OCI-LY7 (cell line): Measurements from ENCODE around the gene CHN2. TPM values are rescaled to one million over a fixed set of nuclear protein-coding genes. Genes with fewer than 3 reads are reported as not detected.

Source experiments
- BruUV-seq: library from RNA; stranded (reverse); fragments of 400-500 nt; replicated peaks from 2 replicates; lab custom pipeline; 2021; lab: Mats Ljungman, UMichigan
- CTCF ChIA-PET: fragments of 300-600 bp; sonication (Branson Sonifier 250); formaldehyde crosslinking; loops from one replicate; lab custom pipeline; 2022; ENCODE audit warnings: antibody characterized with exemption; ENCODE audit not compliant: unreplicated experiment; lab: Charles Lee
- POLR2A ChIA-PET: fragments of 300-600 bp; sonication (Branson Sonifier 250); formaldehyde crosslinking; loops from one replicate; lab custom pipeline; 2022; ENCODE audit warnings: antibody characterized with exemption; lab: Charles Lee
- DNase-seq: peaks from one replicate; pipeline ENCODE4 v3.0.0-alpha.2; 2015; ENCODE audit warnings: low spot score
- H2AFZ ChIP-seq: fragments of 200-600 bp; sonication (generic), shearing (Covaris generic); 2 replicates; pipeline ENCODE4 v1.6.1; 2014; ENCODE audit warnings: mild to moderate bottlenecking, antibody characterized with exemption, low read length, moderate library complexity
- H3K27ac ChIP-seq: fragments of 200-600 bp; sonication (generic); 2 replicates; pipeline ENCODE4 v1.5.1; 2014; ENCODE audit warnings: mixed run types, low read depth, mild to moderate bottlenecking, moderate library complexity, low read length, inconsistent platforms; ENCODE audit not compliant: poor library complexity, severe bottlenecking
- H3K36me3 ChIP-seq: fragments of 200-600 bp; sonication (generic); 2 replicates; pipeline ENCODE4 v1.6.1; 2014; ENCODE audit warnings: mild to moderate bottlenecking, antibody characterized with exemption, low read length, moderate library complexity, mixed read lengths; ENCODE audit not compliant: insufficient read depth
- H3K4me1 ChIP-seq: fragments of 200-600 bp; sonication (generic); 2 replicates; pipeline ENCODE4 v1.5.1; 2014; ENCODE audit warnings: mild to moderate bottlenecking, low read length; ENCODE audit not compliant: insufficient read depth, poor library complexity, severe bottlenecking
- H3K4me2 ChIP-seq: fragments of 200-600 bp; sonication (generic); 2 replicates; pipeline ENCODE4 v1.6.1; 2014; ENCODE audit warnings: mild to moderate bottlenecking, low read length
- H3K4me3 ChIP-seq: fragments of 200-600 bp; sonication (generic); 2 replicates; pipeline ENCODE4 v1.5.1; 2014; ENCODE audit warnings: mild to moderate bottlenecking, low read depth, low read length; ENCODE audit not compliant: poor library complexity, severe bottlenecking
- H3K79me2 ChIP-seq: fragments of 200-600 bp; sonication (generic); 2 replicates; pipeline ENCODE4 v1.6.1; 2016; ENCODE audit warnings: low read depth, mild to moderate bottlenecking, low read length, moderate library complexity, mixed read lengths; ENCODE audit not compliant: insufficient read depth
- H3K9me2 ChIP-seq: fragments of 200-600 bp; sonication (generic); 2 replicates; pipeline ENCODE4 v1.6.1; 2016; ENCODE audit warnings: mild to moderate bottlenecking, low read length, mixed read lengths; ENCODE audit not compliant: insufficient read depth
- H3K9me3 ChIP-seq: fragments of 200-600 bp; sonication (generic); 2 replicates; pipeline ENCODE4 v1.6.1; 2014; ENCODE audit warnings: mild to moderate bottlenecking, mixed run types, low read length, mixed read lengths
- H4K20me1 ChIP-seq: fragments of 200-600 bp; sonication (generic); 2 replicates; pipeline ENCODE4 v1.6.1; 2014; ENCODE audit warnings: mild to moderate bottlenecking, antibody characterized with exemption, low read length, moderate library complexity, mixed read lengths; ENCODE audit not compliant: insufficient read depth
- EZH2phosphoT487 ChIP-seq: fragments of 200-600 bp; sonication (generic); IDR thresholded peaks from 2 replicates; pipeline ENCODE4 v1.6.1; 2018; ENCODE audit warnings: low read depth, borderline replicate concordance, mild to moderate bottlenecking, mixed run types, antibody characterized with exemption, low read length, moderate library complexity, mixed read lengths
- intact Hi-C: fragments of 100-400 bp; cut with micrococcal nuclease; formaldehyde crosslinking; loops from one replicate; pipeline ENCODE4 v1.10.0; 2022; ENCODE audit not compliant: unreplicated experiment
- total RNA-seq, 2 experiments: library from RNA; depleted of rRNA in 1 of 2; stranded (reverse); fragments of >200 nt in 1 of 2; shearing (Covaris generic) in 1 of 2; gene quantifications; 2 replicates each; pipeline ENCODE4 v1.2.3, GENCODE V29; 2014 to 2022
- TF ChIP-seq, protein P1 (sequence below): fragments of 200-600 bp; sonication (generic); conservative IDR thresholded peaks from 2 replicates; pipeline ENCODE4 v1.5.1; 2014; ENCODE audit warnings: mild to moderate bottlenecking, antibody characterized with exemption, low read length, moderate library complexity, mixed read lengths

Gene CHN2
- total RNA-seq, 2 experiments from 2014 or later: not detected

DNA sequence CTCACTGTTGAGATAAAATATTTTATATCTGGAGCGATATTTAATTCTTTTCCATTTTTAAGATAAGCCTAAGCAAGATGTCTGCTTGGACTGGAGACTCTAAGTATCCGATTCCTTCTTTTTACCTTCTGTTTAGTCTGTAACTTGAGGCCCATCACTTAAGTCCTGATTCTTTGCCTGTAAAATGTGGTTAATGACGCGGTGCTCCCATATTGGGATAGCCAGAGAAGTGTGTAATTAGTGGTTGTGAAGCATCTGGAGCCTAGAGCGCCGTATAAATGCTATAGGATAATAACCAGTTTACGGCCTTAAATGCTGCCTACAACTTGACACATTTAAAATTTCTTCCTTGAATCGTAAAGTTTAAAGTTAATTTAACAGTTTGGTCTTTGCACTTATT is 132.9 kb downstream of the CHN2 start:
- intact Hi-C loops: no loop called here
- H3K4me3 ChIP-seq: no peak overlapping the region
- no peak for DNase-seq
- H4K20me1 ChIP-seq: no peaks in the 10 kb centered on the region
- H3K9me3 ChIP-seq: no peaks in the 10 kb centered on the region
- H3K4me1 ChIP-seq: no peaks in the 10 kb centered on the region
- H3K4me2 ChIP-seq: no peak overlapping the region
- H3K9me2 ChIP-seq: no peaks in the 10 kb centered on the region
- no peak overlapping the region for H3K27ac ChIP-seq
- H3K79me2 ChIP-seq: no peaks in the 10 kb centered on the region
- H2AFZ ChIP-seq: no peak overlapping the region
- ChIA-PET CTCF (no interaction called here), POLR2A (no interaction called here)
- H3K36me3 ChIP-seq: no peaks in the 10 kb centered on the region
- no TSS peak for BruUV-seq
- TF ChIP-seq, protein P1, sequence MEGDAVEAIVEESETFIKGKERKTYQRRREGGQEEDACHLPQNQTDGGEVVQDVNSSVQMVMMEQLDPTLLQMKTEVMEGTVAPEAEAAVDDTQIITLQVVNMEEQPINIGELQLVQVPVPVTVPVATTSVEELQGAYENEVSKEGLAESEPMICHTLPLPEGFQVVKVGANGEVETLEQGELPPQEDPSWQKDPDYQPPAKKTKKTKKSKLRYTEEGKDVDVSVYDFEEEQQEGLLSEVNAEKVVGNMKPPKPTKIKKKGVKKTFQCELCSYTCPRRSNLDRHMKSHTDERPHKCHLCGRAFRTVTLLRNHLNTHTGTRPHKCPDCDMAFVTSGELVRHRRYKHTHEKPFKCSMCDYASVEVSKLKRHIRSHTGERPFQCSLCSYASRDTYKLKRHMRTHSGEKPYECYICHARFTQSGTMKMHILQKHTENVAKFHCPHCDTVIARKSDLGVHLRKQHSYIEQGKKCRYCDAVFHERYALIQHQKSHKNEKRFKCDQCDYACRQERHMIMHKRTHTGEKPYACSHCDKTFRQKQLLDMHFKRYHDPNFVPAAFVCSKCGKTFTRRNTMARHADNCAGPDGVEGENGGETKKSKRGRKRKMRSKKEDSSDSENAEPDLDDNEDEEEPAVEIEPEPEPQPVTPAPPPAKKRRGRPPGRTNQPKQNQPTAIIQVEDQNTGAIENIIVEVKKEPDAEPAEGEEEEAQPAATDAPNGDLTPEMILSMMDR: no peak
- TF ChIP-seq EZH2phosphoT487: no peak

DNA sequence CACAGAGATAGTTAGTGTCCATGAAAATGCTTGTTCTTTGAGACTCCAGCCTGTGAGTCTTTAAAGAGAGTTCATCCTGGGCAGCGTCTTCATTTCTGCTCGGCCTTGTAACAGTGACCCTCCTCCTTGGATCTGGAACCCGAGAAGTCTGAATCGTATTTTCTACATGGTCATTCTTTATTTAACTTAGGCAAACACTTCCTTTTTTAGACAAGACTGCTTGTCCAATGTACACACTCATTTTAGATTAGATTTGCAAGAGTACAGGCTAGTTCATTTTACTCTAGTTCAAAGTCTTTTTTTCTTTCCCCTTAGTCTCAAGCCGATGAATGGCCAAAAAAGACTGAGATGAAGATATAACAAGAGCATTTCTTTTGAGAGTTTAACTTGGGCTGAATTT is 133.5 kb downstream of the CHN2 start:
- no peak for DNase-seq
- H4K20me1 ChIP-seq: no peaks in the 10 kb centered on the region
- POLR2A ChIA-PET: no interaction called here
- H3K4me3 ChIP-seq: no peak overlapping the region
- CTCF ChIA-PET: no interaction called here
- TF ChIP-seq EZH2phosphoT487: no peak
- TF ChIP-seq, protein P1: no peak
- no peaks in the 10 kb centered on the region for H3K79me2 ChIP-seq
- no peak overlapping the region for H2AFZ ChIP-seq
- H3K4me1 ChIP-seq: no peaks in the 10 kb centered on the region
- no peak overlapping the region for H3K27ac ChIP-seq
- no peaks in the 10 kb centered on the region for H3K9me2 ChIP-seq
- no TSS peak for BruUV-seq
- no peak overlapping the region for H3K4me2 ChIP-seq
- intact Hi-C loops: no loop called here
- no peaks in the 10 kb centered on the region for H3K9me3 ChIP-seq
- no peaks in the 10 kb centered on the region for H3K36me3 ChIP-seq

DNA sequence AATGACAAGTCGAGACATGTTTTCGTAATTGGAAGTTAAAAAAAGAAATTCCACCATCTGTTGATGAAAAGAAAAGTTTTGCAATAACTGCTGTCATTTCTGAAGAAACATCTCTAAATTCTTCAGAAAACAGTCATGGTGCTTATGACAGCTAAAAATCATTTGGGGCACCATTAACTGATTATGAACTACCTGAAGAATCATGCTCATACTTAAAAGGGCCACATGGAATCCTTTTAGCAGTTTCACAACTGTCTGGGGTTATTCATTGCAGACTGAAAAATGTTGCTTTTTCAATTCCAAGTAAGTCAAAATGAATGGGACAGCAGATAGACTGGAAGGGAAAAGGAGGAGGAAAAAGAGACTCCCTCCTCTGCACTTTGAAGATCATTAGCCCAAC is 134.2 kb downstream of the CHN2 start:
- intact Hi-C loops: no loop called here
- ChIA-PET CTCF (no interaction called here), POLR2A (interaction anchor here (0.6 kb wide), 2 partner anchors 24 to 657 kb away, joined by 4 read pairs; no protein-coding TSS in a partner anchor)
- no TSS peak for BruUV-seq
- H4K20me1 ChIP-seq: no peaks in the 10 kb centered on the region
- no peaks in the 10 kb centered on the region for H3K36me3 ChIP-seq
- no peaks in the 10 kb centered on the region for H3K9me3 ChIP-seq
- no peak overlapping the region for H3K4me2 ChIP-seq
- no peak for DNase-seq
- H3K9me2 ChIP-seq: no peaks in the 10 kb centered on the region
- no peaks in the 10 kb centered on the region for H3K4me1 ChIP-seq
- TF ChIP-seq EZH2phosphoT487: no peak
- TF ChIP-seq, protein P1: no peak
- no peaks in the 10 kb centered on the region for H3K79me2 ChIP-seq
- H2AFZ ChIP-seq: no peak overlapping the region
- no peak overlapping the region for H3K4me3 ChIP-seq
- H3K27ac ChIP-seq: no peak overlapping the region
